WERI-Rb-1 (cell line): Measurements from ENCODE around the gene NFATC3.

Source experiments
- DNase-seq: peaks from one replicate; pipeline ENCODE4 v3.0.0-alpha.2; 2020
- H3K27ac ChIP-seq: fragments of 250-450 bp; sonication (Bioruptor Pico); 2 replicates; pipeline ENCODE4 v1.5.1; 2020; ENCODE audit warnings: mild to moderate bottlenecking, moderate library complexity
- H3K27me3 ChIP-seq: fragments of 250-450 bp; sonication (Bioruptor Pico); 2 replicates; pipeline ENCODE4 v1.5.1; 2021; ENCODE audit warnings: mild to moderate bottlenecking, low read depth, moderate library complexity; ENCODE audit not compliant: insufficient read depth, severe bottlenecking
- H3K36me3 ChIP-seq: fragments of 250-450 bp; sonication (Bioruptor Pico); 2 replicates; pipeline ENCODE4 v1.5.1; 2020; ENCODE audit warnings: mild to moderate bottlenecking, moderate library complexity
- H3K4me3 ChIP-seq: 2 replicates; pipeline ENCODE4 v1.5.1; 2011; ENCODE audit warnings: low read depth, mild to moderate bottlenecking, control low read depth, low read length
- H3K9me3 ChIP-seq: fragments of 250-450 bp; sonication (Bioruptor Pico); 2 replicates; pipeline ENCODE4 v1.5.1; 2021; ENCODE audit warnings: mild to moderate bottlenecking, moderate library complexity; ENCODE audit not compliant: severe bottlenecking
- CTCF ChIP-seq: IDR thresholded peaks from 2 replicates; pipeline ENCODE4 v1.5.1; 2011; ENCODE audit warnings: low read depth, mild to moderate bottlenecking, control low read depth, inconsistent platforms, low read length

The NFATC3 gene

GRCh38 chr16:68093816-68094613, 8.8 kb downstream of the NFATC3 start:
- TF ChIP-seq CTCF: peak; percentile 51
- no peaks in the 10 kb centered on the region for H3K27me3 ChIP-seq
- no peaks in the 10 kb centered on the region for H3K9me3 ChIP-seq
- no peak for DNase-seq
- no peak overlapping the region for H3K4me3 ChIP-seq
- H3K27ac ChIP-seq: no peak overlapping the region
- H3K36me3 ChIP-seq: no peaks in the 10 kb centered on the region

DNA sequence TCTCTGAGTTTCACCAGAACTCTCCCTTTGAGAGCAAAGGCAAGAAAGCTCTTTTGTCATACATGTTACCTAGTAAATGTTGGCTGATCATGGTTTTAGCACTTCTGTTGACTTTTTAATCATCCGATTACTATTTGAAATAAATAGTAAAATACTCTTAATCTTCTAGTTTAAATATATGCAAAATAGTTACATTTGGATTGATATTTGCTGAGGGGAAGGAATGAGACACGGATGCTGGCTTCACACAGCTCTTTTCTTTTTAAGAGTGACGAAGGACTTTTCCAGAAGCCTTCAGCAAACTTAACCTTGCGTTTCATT, 9.4 kb downstream of the NFATC3 start:
- Histone ChIP-seq H3K36me3 (no peaks in the 10 kb centered on the region), H3K27ac (no peak overlapping the region), H3K27me3 (no peaks in the 10 kb centered on the region), H3K9me3 (no peaks in the 10 kb centered on the region), H3K4me3 (no peak overlapping the region)
- no peak for DNase-seq
- no peak for TF ChIP-seq CTCF

DNA sequence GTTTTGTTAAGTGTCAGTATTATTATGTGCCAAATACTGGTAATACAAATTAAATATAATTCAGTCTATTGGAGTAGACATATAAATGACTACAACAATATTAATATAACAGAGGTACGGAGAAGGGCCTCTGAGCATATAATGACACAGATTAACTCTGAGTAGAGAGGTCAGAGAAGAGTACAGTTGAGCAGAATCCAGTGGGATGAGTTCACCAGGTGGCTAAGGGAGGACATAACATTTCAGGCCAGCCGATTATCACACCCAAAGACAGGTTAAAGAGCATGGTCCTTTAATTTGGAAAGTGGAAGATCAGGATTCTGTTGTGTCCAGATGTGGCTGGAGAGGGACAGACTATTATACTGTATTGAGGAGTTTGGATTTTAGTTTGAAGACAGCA, 11.3 kb downstream of the NFATC3 start:
- TF ChIP-seq CTCF: no peak
- DNase-seq: no peak

DNA sequence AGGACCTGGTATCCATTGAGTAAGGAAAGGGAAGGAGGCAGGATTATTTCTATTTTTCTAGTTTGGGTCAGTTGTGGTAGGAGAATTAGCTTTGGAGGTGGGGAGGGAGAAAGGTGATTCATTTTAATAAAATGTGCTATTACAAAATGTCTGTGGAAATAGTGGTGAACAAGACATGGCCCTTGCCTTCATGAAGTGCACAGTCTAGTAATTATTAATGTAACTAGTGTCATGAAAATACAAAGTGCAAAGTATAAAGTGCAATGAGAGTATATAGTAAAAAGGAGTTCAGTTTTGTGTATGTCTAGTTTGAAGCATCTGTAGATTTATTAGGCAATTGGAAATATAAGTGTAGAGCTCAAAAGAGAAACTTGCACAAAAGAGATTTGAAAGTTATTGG, 11.9 kb downstream of the NFATC3 start:
- no peak for DNase-seq
- TF ChIP-seq CTCF: no peak
- H3K36me3 ChIP-seq: no peaks in the 10 kb centered on the region
- no peaks in the 10 kb centered on the region for H3K27me3 ChIP-seq
- no peaks in the 10 kb centered on the region for H3K9me3 ChIP-seq
- no peak overlapping the region for H3K4me3 ChIP-seq
- H3K27ac ChIP-seq: no peak overlapping the region

More for the DNA sequence above, 11.3 kb downstream of the NFATC3 start:
- no peaks in the 10 kb centered on the region for H3K9me3 ChIP-seq
- no peak overlapping the region for H3K27ac ChIP-seq
- no peak overlapping the region for H3K4me3 ChIP-seq
- no peaks in the 10 kb centered on the region for H3K36me3 ChIP-seq
- H3K27me3 ChIP-seq: no peaks in the 10 kb centered on the region

DNA sequence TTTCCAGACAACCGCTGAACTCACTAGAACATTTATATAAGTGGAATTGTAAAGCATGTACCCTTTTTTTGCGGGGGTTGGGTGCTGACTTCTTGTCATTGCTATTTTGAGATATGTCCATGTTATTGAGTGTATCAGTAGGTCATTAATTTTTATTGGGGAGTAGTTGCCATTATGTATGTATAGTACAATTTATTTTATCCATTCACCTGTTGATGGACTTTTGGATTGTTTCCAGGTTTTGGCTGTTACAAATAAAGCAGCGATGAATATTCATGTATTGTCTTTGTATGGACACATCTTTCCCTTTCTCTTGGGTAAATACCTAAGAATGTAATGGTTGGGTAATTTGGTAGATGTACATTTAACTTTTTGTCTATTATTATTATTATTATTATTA, 12.7 kb downstream of the NFATC3 start:
- no peaks in the 10 kb centered on the region for H3K36me3 ChIP-seq
- no peak overlapping the region for H3K4me3 ChIP-seq
- no peak overlapping the region for H3K27ac ChIP-seq
- TF ChIP-seq CTCF: no peak
- DNase-seq: no peak
- H3K27me3 ChIP-seq: no peaks in the 10 kb centered on the region
- H3K9me3 ChIP-seq: no peaks in the 10 kb centered on the region

DNA sequence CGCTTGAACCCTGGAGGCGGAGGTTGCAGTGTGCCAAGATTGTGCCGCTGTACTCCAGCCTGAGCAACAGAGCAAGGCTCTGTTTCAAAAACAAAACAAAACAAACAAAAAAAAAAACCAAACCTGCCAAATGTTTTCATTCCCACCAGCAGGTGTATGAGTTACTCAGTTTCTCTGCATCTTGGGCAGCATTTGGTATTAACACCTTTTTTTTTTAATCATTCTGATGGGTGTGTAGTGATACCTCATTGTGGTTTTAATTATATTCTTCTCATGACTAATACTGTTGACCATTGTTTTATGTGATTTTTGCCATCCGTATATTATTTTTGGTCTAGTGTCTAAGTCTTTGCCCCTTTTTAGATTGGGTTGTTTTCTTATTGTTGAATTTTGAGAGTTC, 15.3 kb downstream of the NFATC3 start:
- no peaks in the 10 kb centered on the region for H3K9me3 ChIP-seq
- DNase-seq: no peak

More for the DNA sequence above, 15.3 kb downstream of the NFATC3 start:
- Histone ChIP-seq H3K27ac (no peak overlapping the region), H3K36me3 (no peaks in the 10 kb centered on the region; the same call in 1 of the 2 replicates), H3K27me3 (no peaks in the 10 kb centered on the region), H3K4me3 (no peak overlapping the region)
- no peak for TF ChIP-seq CTCF
